ENCODE data around the gene CLDN19.

DNA sequence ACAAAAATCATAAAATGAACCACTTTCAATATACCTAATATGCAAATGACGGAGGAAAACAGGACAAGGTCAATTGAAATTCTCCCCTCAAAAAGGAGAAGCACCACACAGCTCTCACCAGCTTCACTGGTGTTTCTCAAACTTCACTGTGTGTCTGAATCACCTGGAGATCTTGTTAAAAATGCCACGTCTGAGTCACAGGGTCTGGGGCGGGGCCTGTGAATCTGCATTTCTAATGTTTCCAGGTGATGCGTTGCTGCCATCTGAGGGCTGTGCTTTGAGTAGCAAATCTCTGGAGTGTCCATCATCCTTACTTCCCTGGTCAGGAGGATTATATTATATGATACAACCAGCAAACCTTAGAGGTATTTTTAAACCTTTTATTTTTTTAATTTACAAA is 9.0 kb downstream of the CLDN19 start:
- no peak for TF ChIP-seq CTCF (IDR thresholded peaks at IDR 0.05)
- no peak for TF ChIP-seq POLR2A (IDR thresholded peaks at IDR 0.05)

All from heart left ventricle (tissue), 13 donors.